ENCODE data around the gene ASTN2.
"Not testable (repeated sequence)": the region's sequence is repeated elsewhere in the genome, so short reads cannot be mapped to it uniquely, and the experiment has no call there.

Gene ASTN2

GRCh38 chr9:116901260-116901659, 513.6 kb downstream of the ASTN2 start:
- no peak for ATAC-seq

GRCh38 chr9:116900543-116900942, 514.3 kb downstream of the ASTN2 start:
- no peak for ATAC-seq

- no peak for ATAC-seq
Measured at GRCh38 chr9:116900007-116900367, 514.9 kb downstream of the ASTN2 start.

- no peak for ATAC-seq
Measured at GRCh38 chr9:116899337-116900006, 515.4 kb downstream of the ASTN2 start.

- not testable (repeated sequence) for ATAC-seq
Measured at GRCh38 chr9:116898131-116898530, 516.7 kb downstream of the ASTN2 start.

- no peak for ATAC-seq
Measured at GRCh38 chr9:116897201-116897600, 517.7 kb downstream of the ASTN2 start.

GRCh38 chr9:116895961-116896360, 518.9 kb downstream of the ASTN2 start:
- ATAC-seq = no peak

GRCh38 chr9:116891424-116891823, 523.4 kb downstream of the ASTN2 start:
- ATAC-seq = no peak

- not testable (repeated sequence) for ATAC-seq
Measured at GRCh38 chr9:116888476-116888875, 526.4 kb downstream of the ASTN2 start.

- no peak for ATAC-seq
Measured at GRCh38 chr9:116888066-116888465, 526.8 kb downstream of the ASTN2 start.

GRCh38 chr9:116883676-116884075, 531.2 kb downstream of the ASTN2 start:
- no peak for ATAC-seq

- ATAC-seq = no peak
Measured at GRCh38 chr9:116877072-116877471, 537.8 kb downstream of the ASTN2 start.

GRCh38 chr9:116875576-116875975, 539.3 kb downstream of the ASTN2 start:
- ATAC-seq = no peak

GRCh38 chr9:116873937-116874914, 540.6 kb downstream of the ASTN2 start:
- ATAC-seq = no peak

GRCh38 chr9:116873491-116873890, 541.4 kb downstream of the ASTN2 start:
- ATAC-seq = no peak

GRCh38 chr9:116870566-116870965, 544.3 kb downstream of the ASTN2 start:
- ATAC-seq = no peak

GRCh38 chr9:116868201-116868600, 546.7 kb downstream of the ASTN2 start:
- no peak for ATAC-seq

- no peak for ATAC-seq
Measured at GRCh38 chr9:116861321-116861720, 553.5 kb downstream of the ASTN2 start.

- no peak for ATAC-seq
Measured at GRCh38 chr9:116860509-116861120, 554.2 kb downstream of the ASTN2 start.

GRCh38 chr9:116859763-116860162, 555.1 kb downstream of the ASTN2 start:
- ATAC-seq = no peak

- ATAC-seq = no peak
Measured at GRCh38 chr9:116857321-116857720, 557.5 kb downstream of the ASTN2 start.

- ATAC-seq = no peak
Measured at GRCh38 chr9:116855881-116856662, 558.8 kb downstream of the ASTN2 start.

- no peak for ATAC-seq
Measured at GRCh38 chr9:116849721-116850120, 565.1 kb downstream of the ASTN2 start.

All from activated CD4-positive, CD25-positive, alpha-beta regulatory T cell treated with anti-CD3 and anti-CD28 coated beads, Interleukin-2, amount 50 U/mL, for 24 hours (primary cell).